Activated T-helper 2 cell treated with anti-CD3 and anti-CD28 coated beads, Interferon-gamma antibody, Interleukin-2, Interleukin-4, amounts not matched to agents 10 μg/mL and 5 μg/mL and 100 μg/mL, durations not matched to agents 14 hours and 24 hours and 36 hours (primary cell): ENCODE measurements around the gene C12orf57. TPM values are rescaled to one million over a fixed set of nuclear protein-coding genes. Genes with fewer than 3 reads are reported as not detected.
"Not testable (repeated sequence)": the region's sequence is repeated elsewhere in the genome, so short reads cannot be mapped to it uniquely, and the experiment has no call there.

Experiments used
- DNase-seq: peaks from one replicate; pipeline ENCODE4 v3.0.0; 2021; ENCODE audit warnings: low spot score
- H3K27ac Mint-ChIP-seq: one replicate; pipeline ENCODE4 v1.8.0; 2021; ENCODE audit warnings: mixed read lengths
- H3K27me3 Mint-ChIP-seq: one replicate; pipeline ENCODE4 v1.8.0; 2021; ENCODE audit warnings: low read depth, mixed read lengths
- H3K36me3 Mint-ChIP-seq: one replicate; pipeline ENCODE4 v1.8.0; 2021; ENCODE audit warnings: low read depth, mixed read lengths
- H3K4me1 Mint-ChIP-seq: one replicate; pipeline ENCODE4 v1.8.0; 2021; ENCODE audit warnings: low read depth, mixed read lengths
- H3K4me3 Mint-ChIP-seq: one replicate; pipeline ENCODE4 v1.8.0; 2021; ENCODE audit warnings: low read depth, mild to moderate bottlenecking, moderate library complexity, mixed read lengths
- H3K9me3 Mint-ChIP-seq: one replicate; pipeline ENCODE4 v1.8.0; 2021; ENCODE audit warnings: mixed read lengths
- intact Hi-C: fragments of 100-400 bp; cut with micrococcal nuclease; formaldehyde crosslinking; loops from one replicate; pipeline ENCODE4 v1.15.1; 2023
- total RNA-seq: library from RNA; stranded (reverse); gene quantifications from 2 replicates; pipeline ENCODE4 v1.2.3, GENCODE V29; 2022

The C12orf57 gene, protein sequence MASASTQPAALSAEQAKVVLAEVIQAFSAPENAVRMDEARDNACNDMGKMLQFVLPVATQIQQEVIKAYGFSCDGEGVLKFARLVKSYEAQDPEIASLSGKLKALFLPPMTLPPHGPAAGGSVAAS
- total RNA-seq = 158 and 173 TPM in 2 replicates

DNA sequence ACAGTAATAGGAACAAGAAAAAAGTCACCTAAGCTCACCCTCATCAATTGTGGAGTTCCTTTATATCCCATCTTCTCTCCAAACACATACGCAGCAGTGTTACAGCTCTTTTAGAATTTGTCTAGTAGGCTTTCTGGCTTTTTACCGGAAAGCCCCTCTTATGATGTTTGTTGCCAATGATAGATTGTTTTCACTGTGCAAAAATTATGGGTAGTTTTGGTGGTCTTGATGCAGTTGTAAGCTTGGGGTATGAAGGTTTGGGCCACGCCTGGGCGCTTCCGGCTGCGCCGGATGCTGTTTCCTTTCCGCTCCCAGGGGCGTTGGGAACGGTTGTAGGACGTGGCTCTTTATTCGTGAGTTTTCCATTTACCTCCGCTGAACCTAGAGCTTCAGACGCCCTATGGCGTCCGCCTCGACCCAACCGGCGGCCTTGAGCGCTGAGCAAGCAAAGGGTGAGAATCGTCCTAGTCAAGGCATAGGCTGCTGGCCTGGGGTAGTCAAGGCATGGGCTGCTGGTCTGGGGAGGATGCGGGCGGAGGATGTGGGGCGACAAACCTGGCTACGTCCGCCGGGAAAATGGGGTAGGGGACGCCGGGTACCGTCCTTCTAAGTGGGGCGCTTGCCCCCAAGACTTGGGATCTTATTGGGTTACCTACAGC lies at the start of gene C12orf57, which contains the start of gene RNU7-1:
C12orf57 (plus strand) TSS at position 301 of the 659 bp plus-strand sequence; CDS start at position 401, 100 bp downstream.
RNU7-1 (plus strand) TSS at position 95 of the 659 bp plus-strand sequence.
- Mint-ChIP-seq H3K36me3 (peaks cover 39% of the 10 kb centered on the region), H3K9me3 (no peaks in the 10 kb centered on the region), H3K27ac (peak within 1 kb of the TSS; percentile 99), H3K4me3 (peak within 1 kb of the TSS; percentile 84), H3K27me3 (no peaks in the 10 kb centered on the region), H3K4me1 (peaks cover 46% of the 10 kb centered on the region)
- peak; percentile 79 for DNase-seq
- intact Hi-C loops = loop anchor here (1.0 to 10.0 kb wide), 8 partner anchors 9 to 1051 kb away; partner anchors contain the start of genes C1RL, EMG1, LPCAT3 and PHB2

DNA sequence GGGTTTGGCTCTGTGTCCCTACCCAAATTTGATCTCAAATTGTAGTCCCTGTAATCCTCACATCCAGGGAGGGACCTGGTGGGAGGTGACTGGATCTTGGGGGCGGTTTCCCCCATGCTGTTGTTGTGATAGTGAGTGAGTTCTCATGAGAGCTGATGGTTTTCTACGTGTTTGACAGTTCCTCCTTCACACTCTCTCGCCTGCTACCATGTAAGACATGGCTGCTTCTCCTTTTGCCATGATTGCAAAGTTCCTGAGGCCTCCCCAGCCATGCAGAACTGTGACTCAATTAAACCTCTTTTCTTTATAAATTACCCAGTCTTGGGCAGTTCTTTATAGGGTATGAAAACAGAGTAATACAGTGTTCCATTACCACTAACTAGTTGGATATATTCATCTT lies 49.5 kb upstream of the C12orf57 start:
- DNase-seq = no peak
- H3K4me3 Mint-ChIP-seq = no peak overlapping the region
- H3K9me3 Mint-ChIP-seq = no peaks in the 10 kb centered on the region
- H3K36me3 Mint-ChIP-seq = peaks cover 5% of the 10 kb centered on the region
- H3K27ac Mint-ChIP-seq = no peak overlapping the region
- H3K4me1 Mint-ChIP-seq = peaks cover 13% of the 10 kb centered on the region
- intact Hi-C loops = loop anchor here (5.0 kb wide), 1 partner anchor 107 kb away; the partner anchor contains the start of gene CD4
- no peaks in the 10 kb centered on the region for H3K27me3 Mint-ChIP-seq

DNA sequence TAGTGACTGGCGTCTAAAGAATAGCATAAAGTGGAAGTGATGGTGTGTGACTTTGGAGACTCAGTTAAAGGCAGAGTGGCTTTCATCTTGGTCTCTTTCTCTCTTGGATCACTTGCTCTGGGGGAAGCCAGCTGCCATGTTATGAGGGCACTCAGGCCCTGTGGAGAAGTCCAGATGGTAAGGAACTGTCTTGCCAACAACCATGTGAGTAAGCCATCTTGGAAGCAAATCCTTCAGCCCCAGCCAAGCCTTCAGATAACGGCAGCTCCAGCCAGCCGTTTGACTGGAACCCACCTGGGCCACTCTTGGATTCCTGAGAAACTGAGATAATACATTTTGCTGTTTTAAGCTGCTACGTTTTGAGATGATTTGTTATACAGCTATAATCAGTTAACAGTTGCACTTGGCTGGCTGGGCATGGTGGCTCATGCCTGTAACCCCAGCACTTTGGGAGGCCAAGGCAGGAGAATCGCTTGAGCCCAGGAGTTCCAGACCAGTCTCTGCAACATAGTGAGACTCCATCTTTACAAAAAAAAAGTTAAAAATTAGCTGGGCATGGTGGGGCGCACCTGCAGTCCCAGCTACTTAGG lies 46.9 kb upstream of the C12orf57 start:
- Mint-ChIP-seq H3K27me3 (no peaks in the 10 kb centered on the region), H3K9me3 (no peaks in the 10 kb centered on the region), H3K4me1 (peaks cover 8% of the 10 kb centered on the region), H3K36me3 (no peaks in the 10 kb centered on the region), H3K27ac (no peak overlapping the region), H3K4me3 (no peak overlapping the region)
- no peak for DNase-seq
- intact Hi-C loops = no loop called here

DNA sequence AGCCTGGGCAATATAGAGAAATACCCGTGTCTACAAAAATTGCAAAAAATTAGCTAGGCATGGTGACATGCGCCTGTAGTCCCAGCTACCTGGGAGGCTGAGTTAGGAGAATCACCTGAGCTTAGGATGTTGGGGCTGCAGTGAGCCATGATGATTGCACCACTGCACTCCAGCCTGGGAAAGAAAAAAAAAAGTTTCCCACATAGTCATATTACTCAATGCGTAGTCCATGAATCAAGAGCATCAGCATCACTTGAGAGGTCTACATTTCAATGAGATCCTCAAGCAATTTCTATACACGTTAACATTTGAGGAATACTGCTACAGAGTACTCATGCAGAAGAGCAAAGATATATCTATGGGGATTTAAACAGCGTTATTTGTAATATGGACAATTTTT lies 44.4 kb upstream of the C12orf57 start:
- Mint-ChIP-seq H3K27ac (no peak overlapping the region), H3K36me3 (no peaks in the 10 kb centered on the region), H3K9me3 (no peaks in the 10 kb centered on the region), H3K4me1 (peaks cover 6% of the 10 kb centered on the region), H3K27me3 (no peaks in the 10 kb centered on the region), H3K4me3 (no peak overlapping the region)
- intact Hi-C loops = no loop called here
- no peak for DNase-seq

DNA sequence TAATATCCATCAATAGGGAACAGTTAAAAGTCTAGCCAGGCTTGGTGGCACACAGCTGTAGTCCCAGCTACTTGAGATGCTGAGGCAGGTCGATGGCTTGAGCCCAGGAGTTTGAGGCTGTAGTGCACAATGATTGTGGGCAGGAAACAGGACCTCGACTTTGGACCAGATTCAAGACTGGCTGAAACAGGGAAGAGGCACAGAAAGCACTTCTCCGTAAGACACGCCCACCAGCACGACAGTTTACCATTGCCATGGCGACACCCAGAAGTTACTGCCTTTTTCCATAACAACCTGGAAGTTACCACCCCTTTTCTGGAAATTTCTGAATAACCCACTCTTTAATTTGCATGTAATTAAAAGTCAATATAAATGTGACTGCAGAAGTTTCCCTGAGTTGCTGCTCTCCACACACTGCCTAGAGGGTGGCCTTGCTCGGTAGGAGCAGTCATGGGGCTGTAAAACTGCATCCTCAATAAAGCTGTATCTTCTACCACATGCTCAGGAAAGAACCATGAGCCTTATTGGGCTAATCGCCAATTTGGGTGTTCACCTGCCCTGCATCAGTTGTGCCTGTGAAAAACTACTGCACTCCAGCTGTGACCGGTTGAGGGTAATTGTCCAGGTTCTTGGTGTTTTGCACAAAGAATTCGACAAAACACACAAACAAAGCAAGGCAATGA lies 43.8 kb upstream of the C12orf57 start:
- Mint-ChIP-seq H3K36me3 (no peaks in the 10 kb centered on the region), H3K27ac (no peak overlapping the region), H3K4me3 (no peak overlapping the region), H3K9me3 (no peaks in the 10 kb centered on the region), H3K27me3 (no peaks in the 10 kb centered on the region), H3K4me1 (peaks cover 6% of the 10 kb centered on the region)
- DNase-seq = no peak
- intact Hi-C loops = no loop called here

DNA sequence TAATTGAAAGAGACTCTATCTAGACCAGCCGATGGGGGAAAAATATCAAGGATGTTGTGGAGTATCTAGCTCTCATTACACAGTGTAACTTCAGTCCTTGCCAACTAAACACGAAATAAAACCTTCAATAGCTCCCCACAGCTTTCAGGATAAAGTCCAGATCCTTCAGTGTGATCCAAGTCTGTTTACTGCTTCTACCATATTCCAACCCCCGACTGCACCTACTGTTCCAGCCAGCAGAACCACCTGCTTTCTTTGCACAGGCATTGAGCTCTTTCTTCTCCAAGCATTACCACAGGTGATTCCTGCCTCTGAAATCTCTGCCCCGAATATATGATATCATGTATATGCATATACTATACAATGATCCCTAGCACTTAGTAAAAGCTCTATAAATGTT lies 41.4 kb upstream of the C12orf57 start:
- intact Hi-C loops = no loop called here
- H3K9me3 Mint-ChIP-seq = no peaks in the 10 kb centered on the region
- H3K4me1 Mint-ChIP-seq = peaks cover 6% of the 10 kb centered on the region
- H3K27ac Mint-ChIP-seq = no peak overlapping the region
- no peak overlapping the region for H3K4me3 Mint-ChIP-seq
- H3K27me3 Mint-ChIP-seq = no peaks in the 10 kb centered on the region
- no peaks in the 10 kb centered on the region for H3K36me3 Mint-ChIP-seq
- DNase-seq = no peak

DNA sequence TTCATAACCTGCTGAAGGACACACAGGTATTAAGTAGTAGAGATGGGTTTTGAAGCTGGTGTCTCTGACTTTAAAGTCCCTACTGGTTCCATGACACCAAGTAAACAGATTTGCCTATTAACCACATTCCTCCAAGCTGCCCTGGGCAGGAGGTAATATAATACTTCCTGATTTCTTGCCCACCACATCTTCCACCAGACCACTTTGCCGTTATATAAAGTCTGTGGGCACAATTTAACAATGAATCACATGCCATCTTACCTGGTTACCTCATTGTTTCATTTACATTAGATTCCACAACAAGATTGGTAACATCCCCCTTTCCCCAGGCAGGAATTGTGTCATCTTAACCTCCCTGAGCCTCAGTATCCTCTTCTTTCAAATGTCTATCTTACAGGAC lies 40.1 kb upstream of the C12orf57 start:
- H3K4me1 Mint-ChIP-seq = peaks cover 6% of the 10 kb centered on the region
- H3K27me3 Mint-ChIP-seq = no peaks in the 10 kb centered on the region
- intact Hi-C loops = loop anchor here (1.0 kb wide), 3 partner anchors 11 to 30 kb away; partner anchors contain the start of genes ENO2 and SPSB2
- no peak overlapping the region for H3K27ac Mint-ChIP-seq
- no peaks in the 10 kb centered on the region for H3K9me3 Mint-ChIP-seq
- no peak overlapping the region for H3K4me3 Mint-ChIP-seq
- no peaks in the 10 kb centered on the region for H3K36me3 Mint-ChIP-seq
- DNase-seq = no peak

DNA sequence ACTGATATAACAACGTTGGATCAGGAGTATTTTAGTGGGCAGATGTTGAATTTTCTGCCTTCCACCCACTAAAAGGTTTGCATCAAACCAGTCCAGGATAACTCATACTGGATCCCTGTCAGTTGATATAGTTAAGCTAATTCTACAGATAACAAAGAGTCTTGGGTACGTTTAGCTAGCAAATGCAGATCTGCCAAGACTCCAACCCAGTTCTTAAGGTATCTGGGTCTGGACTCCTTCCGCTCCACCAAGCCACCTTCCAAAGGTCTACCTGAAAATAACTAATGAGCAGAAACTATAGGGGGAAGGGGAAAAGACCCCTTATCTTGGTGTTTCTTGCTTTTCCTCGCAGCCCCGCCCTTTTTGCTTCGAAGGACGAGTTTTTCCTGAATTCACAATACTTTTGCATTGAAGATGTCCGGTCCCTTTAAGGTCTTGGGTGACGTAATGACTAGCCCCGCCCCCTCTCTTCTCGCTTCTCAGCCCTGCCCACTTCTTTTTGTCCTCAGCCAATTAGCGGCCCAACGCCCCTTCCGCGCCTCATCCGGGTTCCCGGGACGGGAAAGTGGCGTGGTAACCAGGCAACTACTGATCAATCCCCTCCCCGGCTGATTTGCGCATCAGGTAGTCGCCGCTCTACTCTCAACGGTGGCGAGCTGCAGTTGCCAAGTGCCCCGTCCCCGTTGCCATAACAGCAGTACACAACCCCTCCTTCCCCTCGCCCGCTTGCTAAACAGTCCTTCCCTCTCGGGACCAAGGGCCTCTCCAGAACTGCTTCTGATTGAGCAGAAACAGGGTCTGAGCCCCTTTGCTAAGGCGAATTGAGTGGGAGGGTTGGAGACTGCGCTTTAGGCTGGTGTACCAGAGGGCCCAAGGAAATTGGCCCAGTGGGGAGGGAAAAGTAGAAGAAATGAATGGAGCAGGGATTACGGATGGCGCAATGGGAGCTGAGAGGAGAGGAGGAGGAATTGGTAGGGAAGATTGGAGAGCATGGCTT lies 39.2 kb upstream of the C12orf57 start, which contains the start of gene LRRC23:
LRRC23 (plus strand) TSS at position 543 of the 997 bp plus-strand sequence. CDS start 812 bp downstream, outside the sequence.
- no peak within 1 kb of the TSS for H3K27ac Mint-ChIP-seq
- H3K27me3 Mint-ChIP-seq = no peaks in the 10 kb centered on the region
- no peaks in the 10 kb centered on the region for H3K9me3 Mint-ChIP-seq
- H3K4me1 Mint-ChIP-seq = peaks cover 6% of the 10 kb centered on the region
- DNase-seq = peak; percentile 97
- H3K36me3 Mint-ChIP-seq = no peaks in the 10 kb centered on the region
- intact Hi-C loops = loop anchor here (1.0 kb wide), 3 partner anchors 10 to 31 kb away; partner anchors contain the start of genes ENO2 and SPSB2
- no peak within 1 kb of the TSS for H3K4me3 Mint-ChIP-seq

DNA sequence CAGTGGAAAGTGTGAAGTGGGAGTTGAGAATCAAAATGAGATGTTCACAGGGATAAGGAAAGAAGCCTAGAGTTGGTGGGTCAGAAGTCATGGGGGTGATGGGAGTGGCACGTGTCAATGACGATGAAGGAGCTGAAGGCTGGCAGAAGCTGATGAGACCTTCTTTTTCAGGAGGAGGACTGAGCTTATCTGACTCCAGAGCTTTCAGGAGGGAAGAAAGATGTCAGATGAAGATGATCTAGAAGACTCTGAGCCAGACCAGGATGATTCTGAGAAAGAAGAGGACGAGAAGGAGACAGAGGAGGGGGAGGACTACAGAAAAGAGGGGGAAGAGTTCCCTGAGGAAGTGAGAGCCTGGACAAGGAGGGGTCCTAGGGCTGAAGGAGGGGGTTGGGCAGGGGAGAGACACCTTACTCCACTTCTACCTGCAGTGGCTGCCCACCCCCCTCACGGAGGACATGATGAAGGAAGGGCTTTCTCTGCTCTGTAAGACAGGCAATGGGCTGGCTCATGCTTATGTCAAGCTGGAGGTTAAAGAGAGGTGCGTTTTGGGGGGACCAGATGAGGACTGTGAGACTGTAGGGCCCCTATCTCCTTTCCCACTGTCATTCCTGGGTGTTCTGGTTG lies 38.3 kb upstream of the C12orf57 start:
- no peaks in the 10 kb centered on the region for H3K36me3 Mint-ChIP-seq
- H3K27ac Mint-ChIP-seq = no peak overlapping the region
- no peak overlapping the region for H3K4me3 Mint-ChIP-seq
- no peaks in the 10 kb centered on the region for H3K27me3 Mint-ChIP-seq
- no peaks in the 10 kb centered on the region for H3K9me3 Mint-ChIP-seq
- peaks cover 2% of the 10 kb centered on the region for H3K4me1 Mint-ChIP-seq
- no peak for DNase-seq
- intact Hi-C loops = no loop called here

DNA sequence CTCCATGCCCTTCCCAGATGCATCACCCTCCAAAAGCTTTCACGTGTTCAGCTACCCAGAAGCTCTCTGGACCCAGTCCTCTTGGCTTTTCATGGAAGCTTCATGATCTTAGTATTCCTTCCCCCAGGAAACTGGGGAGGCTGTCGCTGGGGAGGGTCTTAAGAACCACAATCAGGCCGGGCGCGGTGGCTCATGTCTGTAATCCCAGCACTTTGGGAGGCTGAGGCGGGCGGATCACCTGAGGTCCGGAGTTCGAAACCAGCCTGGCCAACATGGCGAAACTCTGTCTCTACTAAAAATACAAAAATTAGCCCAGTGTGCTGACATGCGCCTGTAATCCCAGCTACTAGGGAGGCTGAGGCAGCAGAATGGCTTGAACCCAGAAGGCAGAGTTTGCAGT lies 35.7 kb upstream of the C12orf57 start:
- H3K4me3 Mint-ChIP-seq, DNase-seq, H3K36me3 Mint-ChIP-seq, H3K27ac Mint-ChIP-seq, intact Hi-C loops, H3K4me1 Mint-ChIP-seq, H3K27me3 Mint-ChIP-seq, H3K9me3 Mint-ChIP-seq: not testable (repeated sequence)

DNA sequence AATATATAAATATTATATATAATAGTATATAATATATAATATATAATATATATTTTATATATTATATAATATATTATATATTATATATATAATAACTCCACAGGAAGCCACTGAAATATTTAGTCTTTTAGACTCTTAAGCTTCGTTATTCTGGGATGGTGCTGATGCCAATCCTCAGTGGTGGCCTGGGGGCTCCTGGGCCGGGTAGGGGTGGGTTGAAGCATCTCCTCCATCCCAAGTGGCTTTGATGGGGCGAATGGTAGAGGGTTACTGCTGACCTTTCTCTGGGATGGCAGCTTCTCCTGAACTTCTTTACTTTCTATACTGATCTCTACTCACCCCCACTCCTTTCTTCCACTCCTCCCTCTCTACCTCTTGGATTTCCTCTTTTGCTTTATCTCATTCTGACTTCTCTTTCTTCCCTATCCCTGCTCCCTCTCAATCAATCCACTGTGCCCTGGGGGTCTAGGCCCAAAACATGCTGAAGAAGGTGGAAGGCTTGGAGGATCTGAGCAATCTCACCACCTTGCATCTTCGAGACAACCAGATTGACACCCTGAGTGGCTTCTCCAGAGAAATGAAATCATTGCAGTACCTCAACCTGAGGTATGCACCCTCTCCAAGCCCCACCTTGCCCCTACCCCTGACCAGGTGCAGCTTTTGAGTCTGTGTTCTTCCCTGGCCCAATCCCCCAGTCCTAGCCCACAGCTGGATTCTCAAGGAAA lies 34.2 kb upstream of the C12orf57 start:
- no peak overlapping the region for H3K27ac Mint-ChIP-seq
- no peak overlapping the region for H3K4me3 Mint-ChIP-seq
- H3K36me3 Mint-ChIP-seq = no peaks in the 10 kb centered on the region
- no peaks in the 10 kb centered on the region for H3K27me3 Mint-ChIP-seq
- H3K4me1 Mint-ChIP-seq = peaks cover 9% of the 10 kb centered on the region
- no peak for DNase-seq
- intact Hi-C loops = no loop called here
- H3K9me3 Mint-ChIP-seq = no peaks in the 10 kb centered on the region
